Activated naive CD8-positive, alpha-beta T cell treated with anti-CD3 and anti-CD28 coated beads, Interleukin-2, amount 50 U/mL, for 16 hours (primary cell): Measurements from ENCODE around the gene NECAP2.
"Not testable (repeated sequence)": the region's sequence is repeated elsewhere in the genome, so short reads cannot be mapped to it uniquely, and the experiment has no call there.

Source experiments
- DNase-seq: peaks from one replicate; pipeline ENCODE4 v3.0.0-alpha.2; 2020; ENCODE audit warnings: low read depth, low spot score

Gene NECAP2

DNA sequence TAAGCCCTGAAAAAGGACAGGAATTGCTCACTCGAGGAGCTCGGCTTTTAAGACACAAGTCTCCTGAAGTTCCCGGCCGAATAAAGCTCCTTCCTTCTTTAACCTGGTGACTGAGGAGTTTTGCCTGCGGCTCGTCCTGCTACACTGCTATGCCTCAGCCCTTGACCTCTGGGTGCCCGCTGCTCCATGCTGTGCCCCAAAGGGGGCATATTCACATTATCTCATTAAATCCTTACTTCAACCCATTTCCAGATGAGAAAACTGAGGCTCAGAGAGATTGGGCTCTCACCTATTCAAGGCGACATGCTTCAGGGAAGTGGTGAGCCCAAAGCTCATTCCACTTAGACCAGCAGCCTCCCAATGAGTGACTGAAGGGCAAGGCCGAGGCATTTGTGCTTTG is 53.2 kb downstream of the NECAP2 start:
- not testable (repeated sequence) for DNase-seq

- DNase-seq, result not testable (repeated sequence)
Observed at GRCh38 chr1:16497474-16497904, 57.0 kb downstream of the NECAP2 start.

GRCh38 chr1:16498047-16498446 is 57.5 kb downstream of the NECAP2 start:
- DNase-seq, result not testable (repeated sequence)

GRCh38 chr1:16498573-16499413 is 58.3 kb downstream of the NECAP2 start:
- DNase-seq, result peak; percentile 62

- DNase-seq, result not testable (repeated sequence)
Observed at GRCh38 chr1:16500466-16500865, 59.9 kb downstream of the NECAP2 start.

GRCh38 chr1:16500975-16501374 is 60.5 kb downstream of the NECAP2 start:
- DNase-seq, result not testable (repeated sequence)

- not testable (repeated sequence) for DNase-seq
Observed at GRCh38 chr1:16501446-16501845, 60.9 kb downstream of the NECAP2 start.

- no peak for DNase-seq
Observed at GRCh38 chr1:16503494-16503893, 63.0 kb downstream of the NECAP2 start.

DNA sequence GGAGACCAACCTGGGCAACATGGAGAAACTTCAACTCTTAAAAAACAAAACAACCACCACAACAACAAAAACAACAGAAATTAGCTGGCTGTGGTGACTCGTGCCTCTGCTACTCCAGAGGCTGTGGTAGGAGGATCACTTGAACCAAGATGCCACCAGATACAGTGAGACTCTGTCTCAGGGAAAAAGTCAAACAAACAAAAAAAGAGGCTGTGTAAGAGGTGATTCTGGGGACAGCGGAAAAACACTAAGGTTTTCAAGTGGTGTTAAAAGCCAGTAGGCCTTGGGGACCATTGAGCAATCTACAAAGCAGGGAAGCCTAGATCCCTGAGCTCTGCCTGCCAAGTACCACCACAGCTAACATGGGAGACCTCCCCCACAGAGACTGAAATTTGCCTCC is 65.3 kb downstream of the NECAP2 start:
- DNase-seq, result not testable (repeated sequence)

DNA sequence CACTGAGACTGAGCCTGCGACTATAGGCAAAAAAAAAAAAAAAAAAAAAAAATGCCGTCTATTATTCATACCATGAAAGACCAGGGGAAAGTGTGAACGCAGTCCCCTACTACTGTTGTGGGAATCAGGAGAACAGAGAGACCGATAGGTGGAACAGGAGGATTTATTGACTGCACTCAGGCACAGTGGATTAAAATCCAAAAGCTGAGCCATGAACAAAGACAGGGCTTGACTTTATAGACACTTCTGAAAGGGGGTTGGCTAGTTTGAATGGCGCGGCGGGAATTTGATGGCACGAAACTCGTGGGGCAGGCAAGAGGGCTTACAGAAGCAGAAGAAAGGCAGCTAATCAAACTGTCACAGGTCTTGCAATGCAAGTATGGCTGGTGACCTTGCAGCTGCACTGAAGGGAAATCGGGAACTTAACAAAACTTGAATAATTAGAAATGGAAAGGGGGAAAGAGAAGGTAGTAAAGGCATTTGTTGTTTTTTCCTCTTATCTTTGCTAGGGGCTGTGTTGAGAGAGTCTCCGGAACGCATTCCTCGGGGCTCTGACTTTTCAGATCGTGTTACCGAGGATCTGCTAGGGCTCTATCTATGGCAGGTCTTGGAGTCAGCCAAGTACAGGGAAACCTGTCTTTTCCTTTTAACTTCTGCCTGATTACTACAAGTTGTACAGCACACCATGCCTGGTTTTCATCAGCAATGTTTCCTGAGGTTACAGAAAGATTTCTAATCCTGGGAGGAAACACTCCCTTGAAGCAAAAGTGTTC is 66.0 kb downstream of the NECAP2 start:
- DNase-seq, result not testable (repeated sequence)

- not testable (repeated sequence) for DNase-seq
Observed at GRCh38 chr1:16508861-16509445, 68.4 kb downstream of the NECAP2 start.
